GM18502 (cell line): ENCODE data around the gene KCTD3.

Experiments used
- ATAC-seq: cut with Tn5 transposase; IDR thresholded peaks from one replicate; pipeline ENCODE4 v1.9.1; 2021; ENCODE audit warnings: mild to moderate bottlenecking; ENCODE audit not compliant: unreplicated experiment, poor library complexity

Gene KCTD3

GRCh38 chr1:215566556-215567490, at the start of gene KCTD3:
Gene KCTD3, plus strand, starts transcription at chr1:215567304. Its CDS starts 382 bp downstream, at chr1:215567686.
- peak; percentile 69 for ATAC-seq

- no peak for ATAC-seq
These were observed 49.6 kb upstream of the KCTD3 start for GRCh38 chr1:215517441-215517891.

- ATAC-seq = no peak
These were observed 48.5 kb upstream of the KCTD3 start for GRCh38 chr1:215518594-215518993.

GRCh38 chr1:215521279-215521678, 45.8 kb upstream of the KCTD3 start:
- ATAC-seq = no peak

- no peak for ATAC-seq
These were observed 43.8 kb upstream of the KCTD3 start for GRCh38 chr1:215523128-215523861.

GRCh38 chr1:215523906-215524305, 43.2 kb upstream of the KCTD3 start:
- no peak for ATAC-seq

- peak; percentile 76 for ATAC-seq
These were observed 40.8 kb upstream of the KCTD3 start for GRCh38 chr1:215526147-215526845.

- no peak for ATAC-seq
These were observed 40.3 kb upstream of the KCTD3 start for GRCh38 chr1:215526846-215527151.

- no peak for ATAC-seq
These were observed 38.0 kb upstream of the KCTD3 start for GRCh38 chr1:215529111-215529510.

- no peak for ATAC-seq
These were observed 37.5 kb upstream of the KCTD3 start for GRCh38 chr1:215529571-215529970.

- ATAC-seq = no peak
These were observed 36.6 kb upstream of the KCTD3 start for GRCh38 chr1:215530401-215530984.

- no peak for ATAC-seq
These were observed 27.1 kb upstream of the KCTD3 start for GRCh38 chr1:215539803-215540570.

GRCh38 chr1:215542301-215542700, 24.8 kb upstream of the KCTD3 start:
- no peak for ATAC-seq

GRCh38 chr1:215543191-215543606, 23.9 kb upstream of the KCTD3 start:
- ATAC-seq = peak; percentile 99

- no peak for ATAC-seq
These were observed 23.3 kb upstream of the KCTD3 start for GRCh38 chr1:215543806-215544205.

- ATAC-seq = no peak
These were observed 22.5 kb upstream of the KCTD3 start for GRCh38 chr1:215544566-215544965.

- no peak for ATAC-seq
These were observed 22.0 kb upstream of the KCTD3 start for GRCh38 chr1:215545096-215545495.

- ATAC-seq = no peak
These were observed 20.1 kb upstream of the KCTD3 start for GRCh38 chr1:215547011-215547410.

- ATAC-seq = no peak
These were observed 15.3 kb upstream of the KCTD3 start for GRCh38 chr1:215551806-215552205.

- no peak for ATAC-seq
These were observed 12.2 kb upstream of the KCTD3 start for GRCh38 chr1:215554865-215555264.
